Measurements from ENCODE around the gene MT1M. TPM values are rescaled to one million over a fixed set of nuclear protein-coding genes. Genes with fewer than 3 reads are reported as not detected.
A peak's percentile ranks its signal among the peaks of the same experiment; 100 is the strongest.
"Not testable (repeated sequence)": the region's sequence is repeated elsewhere in the genome, so short reads cannot be mapped to it uniquely, and the experiment has no call there.

Gene MT1M
- total RNA-seq, 4 donors from 2014 or later = 43.1 to 339 (median 186) TPM

- ATAC-seq (ENCODE audit: low FRiP score) = no peak
- TF ChIP-seq, protein P1, sequence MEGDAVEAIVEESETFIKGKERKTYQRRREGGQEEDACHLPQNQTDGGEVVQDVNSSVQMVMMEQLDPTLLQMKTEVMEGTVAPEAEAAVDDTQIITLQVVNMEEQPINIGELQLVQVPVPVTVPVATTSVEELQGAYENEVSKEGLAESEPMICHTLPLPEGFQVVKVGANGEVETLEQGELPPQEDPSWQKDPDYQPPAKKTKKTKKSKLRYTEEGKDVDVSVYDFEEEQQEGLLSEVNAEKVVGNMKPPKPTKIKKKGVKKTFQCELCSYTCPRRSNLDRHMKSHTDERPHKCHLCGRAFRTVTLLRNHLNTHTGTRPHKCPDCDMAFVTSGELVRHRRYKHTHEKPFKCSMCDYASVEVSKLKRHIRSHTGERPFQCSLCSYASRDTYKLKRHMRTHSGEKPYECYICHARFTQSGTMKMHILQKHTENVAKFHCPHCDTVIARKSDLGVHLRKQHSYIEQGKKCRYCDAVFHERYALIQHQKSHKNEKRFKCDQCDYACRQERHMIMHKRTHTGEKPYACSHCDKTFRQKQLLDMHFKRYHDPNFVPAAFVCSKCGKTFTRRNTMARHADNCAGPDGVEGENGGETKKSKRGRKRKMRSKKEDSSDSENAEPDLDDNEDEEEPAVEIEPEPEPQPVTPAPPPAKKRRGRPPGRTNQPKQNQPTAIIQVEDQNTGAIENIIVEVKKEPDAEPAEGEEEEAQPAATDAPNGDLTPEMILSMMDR (IDR thresholded peaks at IDR 0.05) = no peak
- no peak for DNase-seq (ENCODE audit: low spot score)
Measured at GRCh38 chr16:56662357-56663354, 30.2 kb downstream of the MT1M start.

DNA sequence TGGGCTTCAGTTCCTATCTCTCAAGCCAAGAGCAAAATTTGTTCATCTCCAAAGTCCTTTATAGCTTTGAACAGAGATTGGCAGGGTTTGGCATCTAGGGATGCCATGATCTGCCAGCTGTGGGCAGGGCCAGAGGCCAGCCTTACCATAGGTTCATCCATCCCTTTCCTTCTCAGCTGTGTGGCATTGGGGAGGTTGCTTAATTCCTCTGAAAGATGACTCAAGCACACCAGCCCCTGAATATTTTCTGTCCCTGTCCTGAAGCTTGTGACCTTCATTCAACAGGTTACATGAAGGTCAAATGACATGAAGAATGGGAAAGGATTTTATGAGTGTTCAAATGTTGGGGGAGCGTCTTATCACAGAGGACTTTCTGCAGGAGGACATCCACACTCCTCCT is 32.0 kb downstream of the MT1M start:
- TF ChIP-seq, protein P1 (IDR thresholded peaks at IDR 0.05) = no peak
- no peak for DNase-seq (ENCODE audit: low spot score)
- ATAC-seq (ENCODE audit: low FRiP score) = no peak

- ATAC-seq (ENCODE audit: low FRiP score); DNase-seq (ENCODE audit: low spot score): not testable (repeated sequence)
Measured at GRCh38 chr16:56665286-56666261, 33.1 kb downstream of the MT1M start.

GRCh38 chr16:56667581-56668571 is 35.4 kb downstream of the MT1M start, which contains the start of gene MT1G:
MT1G (minus strand) TSS chr16:56668065; CDS start chr16:56667993, 72 bp downstream.
- peak; percentile 83 for ATAC-seq (ENCODE audit: low FRiP score)
- TF ChIP-seq, protein P1 (IDR thresholded peaks at IDR 0.05) = no peak
- no peak for DNase-seq (ENCODE audit: low spot score)

DNA sequence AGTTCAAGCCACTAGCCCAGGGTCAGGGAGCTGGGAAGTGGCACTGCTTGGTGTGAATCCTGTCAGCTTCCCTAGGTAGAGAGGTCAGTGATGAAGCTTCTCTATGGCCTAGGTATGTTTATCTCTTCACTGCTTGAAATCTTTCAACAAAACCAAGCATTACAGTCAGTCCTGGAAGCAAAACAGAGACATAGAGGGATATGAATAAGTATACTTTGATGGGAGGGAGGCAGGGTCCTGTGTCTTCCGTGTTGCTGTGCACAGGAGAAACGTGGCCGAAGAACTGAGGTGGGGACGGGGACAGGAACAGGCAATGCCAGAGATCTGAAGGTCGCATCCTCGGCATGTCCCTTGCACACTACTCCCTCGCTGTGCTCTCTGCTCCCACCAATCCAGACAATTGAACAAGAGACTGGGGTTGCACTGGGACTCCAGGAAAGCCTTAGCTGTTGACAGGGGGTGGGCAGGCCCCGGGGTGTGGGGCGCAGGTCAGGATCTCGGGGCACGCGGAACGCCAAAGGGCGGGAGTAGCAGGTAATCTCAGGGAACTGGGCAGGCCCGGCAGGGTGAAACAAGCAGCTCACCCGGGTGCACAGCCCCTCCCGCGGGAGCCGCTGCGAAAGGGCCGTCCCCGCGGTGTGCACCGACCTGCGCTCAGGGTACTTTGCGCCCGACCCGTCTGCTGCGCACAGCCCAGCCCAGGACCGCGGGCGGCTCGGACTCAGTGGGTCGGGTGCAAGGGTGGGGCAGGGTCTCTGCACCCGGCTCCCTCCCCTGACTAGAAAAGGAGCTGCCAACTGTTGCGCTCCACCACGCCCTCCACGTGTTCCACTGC is 36.8 kb downstream of the MT1M start, which contains the start of gene MT1H:
TSS of gene MT1H (plus strand) at position 810 of the 835 bp plus-strand sequence. CDS start 71 bp downstream, outside the sequence.
- ATAC-seq (ENCODE audit: low FRiP score) (peak; percentile 58), DNase-seq (ENCODE audit: low spot score) (no peak)
- TF ChIP-seq, protein P1 (IDR thresholded peaks at IDR 0.05) = no peak

All from omental fat pad (tissue), 4 donors.